A673 (cell line): ENCODE measurements around the gene SDK1. TPM values are rescaled to one million over a fixed set of nuclear protein-coding genes. Genes with fewer than 3 reads are reported as not detected.

Experiments
- BruUV-seq: library from RNA; stranded (reverse); fragments of 400-500 nt; replicated peaks from 2 replicates; lab custom pipeline; 2021; lab: Mats Ljungman, UMichigan
- CTCF ChIA-PET: fragments of 300-600 bp; sonication (Branson Sonifier 250); formaldehyde crosslinking; loops from one replicate; lab custom pipeline; 2022; ENCODE audit warnings: antibody characterized with exemption; lab: Charles Lee
- POLR2A ChIA-PET: fragments of 300-600 bp; sonication (Branson Sonifier 250); formaldehyde crosslinking; loops from one replicate; lab custom pipeline; 2022; ENCODE audit warnings: antibody characterized with exemption; ENCODE audit not compliant: low non-redundant PET; lab: Charles Lee
- DNase-seq: peaks from one replicate; pipeline ENCODE4 v3.0.0-alpha.2; 2015; ENCODE audit warnings: low spot score
- H3K27ac ChIP-seq: fragments of 200-600 bp; sonication (generic); 2 replicates; pipeline ENCODE4 v1.5.1; 2016; ENCODE audit warnings: mixed run types, low read depth, mild to moderate bottlenecking, mixed read lengths, antibody characterized with exemption, low read length; ENCODE audit not compliant: poor library complexity, severe bottlenecking
- H3K27me3 ChIP-seq: fragments of 200-600 bp; sonication (generic); replicated peaks from 2 replicates; pipeline ENCODE4 v1.6.1; 2017; ENCODE audit warnings: mixed run types, low read depth, mild to moderate bottlenecking, mixed read lengths, antibody characterized with exemption, low read length; ENCODE audit not compliant: insufficient read depth, poor library complexity
- H3K36me3 ChIP-seq: fragments of 200-600 bp; sonication (generic); 2 replicates; pipeline ENCODE4 v1.6.1; 2016; ENCODE audit warnings: mixed run types, mild to moderate bottlenecking, mixed read lengths, antibody characterized with exemption, low read length; ENCODE audit not compliant: insufficient read depth, poor library complexity, severe bottlenecking
- H3K4me1 ChIP-seq: fragments of 200-600 bp; sonication (generic); 2 replicates; pipeline ENCODE4 v1.6.1; 2017; ENCODE audit warnings: mixed run types, mild to moderate bottlenecking, mixed read lengths, antibody characterized with exemption, low read length; ENCODE audit not compliant: insufficient read depth, poor library complexity, severe bottlenecking
- H3K4me3 ChIP-seq: fragments of 200-600 bp; sonication (generic); 2 replicates; pipeline ENCODE4 v1.5.1; 2016; ENCODE audit warnings: low read depth, mixed run types, mild to moderate bottlenecking, mixed read lengths, low read length; ENCODE audit not compliant: poor library complexity, severe bottlenecking
- H3K9me3 ChIP-seq: fragments of 200-600 bp; sonication (generic); 2 replicates; pipeline ENCODE4 v1.6.1; 2016; ENCODE audit warnings: mixed run types, low read depth, mild to moderate bottlenecking, mixed read lengths, antibody characterized with exemption, low read length; ENCODE audit not compliant: poor library complexity, severe bottlenecking
- CTCF ChIP-seq: fragments of 300-800, 200-600 bp; sonication (generic); conservative IDR thresholded peaks from 2 replicates; pipeline ENCODE4 v1.5.1; 2017; ENCODE audit warnings: low read depth, mild to moderate bottlenecking, antibody characterized with exemption, low read length, moderate library complexity, mixed read lengths
- EZH2 ChIP-seq: fragments of 200-600 bp; sonication (generic); IDR thresholded peaks from 2 replicates; pipeline ENCODE4 v1.6.1; 2017; ENCODE audit warnings: borderline replicate concordance, low read depth, mild to moderate bottlenecking, mixed read lengths, antibody characterized with exemption, low read length; ENCODE audit not compliant: poor library complexity, severe bottlenecking
- intact Hi-C: fragments of 100-400 bp; cut with micrococcal nuclease; formaldehyde crosslinking; loops from one replicate; pipeline ENCODE4 v1.10.0; 2022; ENCODE audit not compliant: unreplicated experiment
- total RNA-seq: library from RNA; stranded (reverse); gene quantifications from 2 replicates; pipeline ENCODE4 v1.2.3, GENCODE V29; 2021

The SDK1 gene
- total RNA-seq, 1 experiment from 2014 or later = 14.7 TPM

GRCh38 chr7:3520206-3520605 lies 219.2 kb downstream of the SDK1 start:
- POLR2A ChIA-PET = no interaction called here
- Histone ChIP-seq H3K27me3 (no peaks in the 10 kb centered on the region), H3K9me3 (no peaks in the 10 kb centered on the region), H3K4me1 (peaks cover 6% of the 10 kb centered on the region), H3K27ac (no peak overlapping the region), H3K36me3 (no peaks in the 10 kb centered on the region), H3K4me3 (no peak overlapping the region)
- no peak for DNase-seq
- BruUV-seq = no TSS peak
- intact Hi-C loops = no loop called here
- CTCF ChIA-PET = no interaction called here
- TF ChIP-seq CTCF (no peak), EZH2 (no peak)

GRCh38 chr7:3527496-3528124 lies 226.6 kb downstream of the SDK1 start:
- no peak overlapping the region for H3K27ac ChIP-seq
- peaks cover 11% of the 10 kb centered on the region for H3K27me3 ChIP-seq
- DNase-seq = no peak
- CTCF ChIA-PET = no interaction called here
- intact Hi-C loops = no loop called here
- no TSS peak for BruUV-seq
- no peak overlapping the region for H3K4me3 ChIP-seq
- no peaks in the 10 kb centered on the region for H3K9me3 ChIP-seq
- POLR2A ChIA-PET = no interaction called here
- no peaks in the 10 kb centered on the region for H3K4me1 ChIP-seq
- no peaks in the 10 kb centered on the region for H3K36me3 ChIP-seq
- TF ChIP-seq EZH2 = no peak
- no peak for TF ChIP-seq CTCF

GRCh38 chr7:3533040-3533439 lies 232.0 kb downstream of the SDK1 start:
- Histone ChIP-seq H3K36me3 (no peaks in the 10 kb centered on the region), H3K4me3 (no peak overlapping the region), H3K27ac (no peak overlapping the region), H3K4me1 (no peaks in the 10 kb centered on the region), H3K9me3 (no peaks in the 10 kb centered on the region), H3K27me3 (no peaks in the 10 kb centered on the region)
- CTCF ChIA-PET = no interaction called here
- TF ChIP-seq EZH2 (no peak), CTCF (no peak)
- DNase-seq = no peak
- intact Hi-C loops = no loop called here
- POLR2A ChIA-PET = no interaction called here
- BruUV-seq = no TSS peak
